HepG2 (cell line): ENCODE results near the gene PARVB. TPM values are rescaled to one million over a fixed set of nuclear protein-coding genes. Genes with fewer than 3 reads are reported as not detected.

Experiments used
- ATAC-seq: fragments of 200-7000 bp; cut with Tn5 transposase; 3 replicates; pipeline ENCODE4 v1.9.1; 2020; ENCODE audit warnings: mild to moderate bottlenecking, moderate library complexity
- BruUV-seq: library from RNA; stranded (reverse); fragments of 400-500 nt; replicated peaks from 2 replicates; lab custom pipeline; 2021; lab: Mats Ljungman, UMichigan
- CTCF ChIA-PET: fragments of 300-600 bp; formaldehyde crosslinking; extraction: SDS; loops from one replicate; lab custom pipeline; 2021; ENCODE audit warnings: low total read pairs, inconsistent platforms, low intra/inter-chr PET ratio; lab: Yijun Ruan, JAX
- POLR2A ChIA-PET: fragments of 350-600 bp; sonication (Branson Sonifier 250); formaldehyde crosslinking; loops from one replicate; lab custom pipeline; 2020; ENCODE audit warnings: antibody characterized with exemption, inconsistent platforms; lab: Yijun Ruan, JAX
- DNase-seq: peaks from one replicate; pipeline ENCODE4 v3.0.0-alpha.2; 2015; ENCODE audit warnings: low spot score
- FAIRE-seq: peaks from 3 replicates; lab custom pipeline; 2011; peaks lifted over from hg19 to GRCh38; lab: Jason Lieb, UNC
- H2AFZ ChIP-seq: one replicate; pipeline ENCODE4 v1.6.1; 2011; ENCODE audit warnings: low read length, inconsistent platforms
- H3K27ac ChIP-seq: fragments of 300-600 bp; 3 replicates; pipeline ENCODE4 v1.8.0; 2011; ENCODE audit warnings: mixed run types, mild to moderate bottlenecking, mixed read lengths, low read length, inconsistent platforms; ENCODE audit not compliant: insufficient read depth; ENCODE audit errors: extremely low read length
- H3K27me3 ChIP-seq, 2 experiments: fragments of 200-600 bp in 1 of 2; 2 replicates in 1 of 2; 3 replicates in 1 of 2; pipeline versions ENCODE4 v1.6.0 to v1.8.0; 2011; ENCODE audit warnings: low read length in 2 of 2, mild to moderate bottlenecking in 2 of 2, moderate library complexity in 2 of 2, inconsistent platforms in 1 of 2; ENCODE audit not compliant: insufficient read depth in 2 of 2, control insufficient read depth in 1 of 2
- H3K36me3 ChIP-seq, 2 experiments: fragments of 200-600 bp in 1 of 2; replicated peaks in 1 of 2; 2 replicates in 1 of 2; 3 replicates in 1 of 2; pipeline versions ENCODE4 v1.5.1 to v1.8.0; 2011; ENCODE audit warnings: low read length in 2 of 2, inconsistent platforms in 1 of 2; ENCODE audit not compliant: insufficient read depth in 2 of 2, control insufficient read depth in 1 of 2
- H3K4me1 ChIP-seq: 2 replicates; pipeline ENCODE4 v1.5.1; 2012; ENCODE audit warnings: low read length, inconsistent platforms; ENCODE audit not compliant: insufficient read depth
- H3K4me2 ChIP-seq: 2 replicates; pipeline ENCODE4 v1.6.0; 2011; ENCODE audit warnings: low read depth, low read length, inconsistent platforms
- H3K4me3 ChIP-seq, 3 experiments: fragments of 200-600 bp in 1 of 3; sonication (generic), shearing (Covaris generic) in 1 of 3; replicated peaks in 1 of 3; 2 replicates each; pipeline ENCODE4 v1.5.1; 2011 to 2016; ENCODE audit warnings: low read length in 3 of 3, inconsistent platforms in 2 of 3, low read depth in 2 of 3, mild to moderate bottlenecking in 2 of 3, control low read depth in 1 of 3, mixed read lengths in 1 of 3; ENCODE audit not compliant: insufficient read depth in 1 of 3
- H3K79me2 ChIP-seq: one replicate; pipeline ENCODE4 v1.6.1; 2011; ENCODE audit warnings: low read length, inconsistent platforms; ENCODE audit not compliant: insufficient read depth
- H3K9ac ChIP-seq: 2 replicates; pipeline ENCODE4 v1.6.0; 2011; ENCODE audit warnings: mild to moderate bottlenecking, low read depth, low read length, inconsistent platforms; ENCODE audit not compliant: insufficient read depth
- H3K9me3 ChIP-seq: 2 replicates; pipeline ENCODE4 v1.5.1; 2012; ENCODE audit warnings: mild to moderate bottlenecking, low read length
- H4K20me1 ChIP-seq: 2 replicates; pipeline ENCODE4 v1.6.0; 2011; ENCODE audit warnings: inconsistent platforms, mild to moderate bottlenecking, low read length, moderate library complexity; ENCODE audit not compliant: insufficient read depth
- CERS6 ChIP-seq: sonication (generic); formaldehyde crosslinking; IDR thresholded peaks from 2 replicates; pipeline ENCODE4 v1.5.0; 2020; ENCODE audit warnings: missing genetic modification reagents
- HHEX ChIP-seq: IDR thresholded peaks from 2 replicates; pipeline ENCODE4 v1.6.1; 2016; ENCODE audit warnings: control low read depth
- JDP2 ChIP-seq: sonication (generic); formaldehyde crosslinking; IDR thresholded peaks from 2 replicates; pipeline ENCODE4 v1.8.1; 2022; ENCODE audit warnings: missing genetic modification reagents, borderline replicate concordance
- MAFF ChIP-seq: IDR thresholded peaks from 2 replicates; pipeline ENCODE4 v1.6.1; 2011; ENCODE audit warnings: low read depth, low read length, improper control_type of control experiment
- TFAP4 ChIP-seq: sonication (generic); IDR thresholded peaks from 2 replicates; pipeline ENCODE4 v1.6.1; 2016; ENCODE audit warnings: low read depth, borderline replicate concordance
- ZFP36 ChIP-seq: fragments of 150-350 bp; IDR thresholded peaks from 2 replicates; pipeline ENCODE4 v1.6.1; 2018; ENCODE audit warnings: borderline replicate concordance, low read length, low read depth; ENCODE audit not compliant: partially characterized antibody
- ZNF292 ChIP-seq: sonication (generic); formaldehyde crosslinking; IDR thresholded peaks from 2 replicates; pipeline ENCODE4 v1.8.1; 2022; ENCODE audit warnings: mild to moderate bottlenecking, low read depth, missing genetic modification reagents, borderline replicate concordance
- ZNF775 ChIP-seq: sonication (generic); formaldehyde crosslinking; IDR thresholded peaks from 2 replicates; pipeline ENCODE4 v1.4.0; 2020; ENCODE audit warnings: missing genetic modification reagents, mild to moderate bottlenecking, moderate library complexity, borderline replicate concordance
- WGBS: methylation state at CpG from one replicate; pipeline ENCODE4 v1.1.6; 2017; ENCODE audit warnings: low lambda C conversion rate; 5-methylcytosine and 5-hydroxymethylcytosine counted together
- in situ Hi-C: cut with HindIII; loops from 2 replicates; pipeline ENCODE4 v1.10.0; 2017; ENCODE audit warnings: low pct_unique_long_range_greater_than_20kb; ENCODE audit not compliant: extremely low pct_ligation_motif_present
- intact Hi-C: fragments of 100-400 bp; cut with micrococcal nuclease; formaldehyde crosslinking; loops from one replicate; pipeline ENCODE4 v1.10.0; 2022; ENCODE audit not compliant: unreplicated experiment
- polyA plus RNA-seq, 8 experiments: library from polyadenylated mRNA; depleted of rRNA in 3 of 8; stranded (reverse) in 7 of 8; unstranded in 1 of 8; fragments of >200 nt; fragmentation: Illumina TruSeq in 4 of 8; extraction: Trizol in 4 of 8; gene quantifications; 2 replicates each; pipeline versions ENCODE4 v1.2.1 to v1.2.3, GENCODE V29; 2011 to 2016; ENCODE audit warnings: low read depth in 4 of 8, missing spikeins in 1 of 8, mixed read lengths in 1 of 8; ENCODE audit not compliant: insufficient read depth in 1 of 8
- total RNA-seq, 5 experiments: library from RNA; depleted of rRNA; stranded (reverse); fragments of >200 nt; fragmentation: Illumina TruSeq; extraction: Trizol; gene quantifications; 2 replicates each; pipeline ENCODE4 v1.2.3, GENCODE V29; 2016; ENCODE audit warnings: low read depth in 1 of 5
- TF ChIP-seq, protein P1 (sequence below): fragments of 450-650 bp; IDR thresholded peaks from 2 replicates; pipeline ENCODE4 v1.6.1; 2016

The PARVB gene
- total and polyA plus RNA-seq, 2 of the 13 experiments (the other 11 are each of a cell fraction or from before 2014, with no cell fraction given): 0.11 to 0.15 TPM

GRCh38 chr22:44088976-44089570, 65.0 kb downstream of the PARVB start (continued):
- TF ChIP-seq ZNF775 (CRISPR knock-in tag) (no peak), JDP2 (CRISPR knock-in tag) (no peak), HHEX (no peak), ZNF292 (no peak), CERS6 (CRISPR knock-in tag) (no peak)
- TF ChIP-seq, protein P1, sequence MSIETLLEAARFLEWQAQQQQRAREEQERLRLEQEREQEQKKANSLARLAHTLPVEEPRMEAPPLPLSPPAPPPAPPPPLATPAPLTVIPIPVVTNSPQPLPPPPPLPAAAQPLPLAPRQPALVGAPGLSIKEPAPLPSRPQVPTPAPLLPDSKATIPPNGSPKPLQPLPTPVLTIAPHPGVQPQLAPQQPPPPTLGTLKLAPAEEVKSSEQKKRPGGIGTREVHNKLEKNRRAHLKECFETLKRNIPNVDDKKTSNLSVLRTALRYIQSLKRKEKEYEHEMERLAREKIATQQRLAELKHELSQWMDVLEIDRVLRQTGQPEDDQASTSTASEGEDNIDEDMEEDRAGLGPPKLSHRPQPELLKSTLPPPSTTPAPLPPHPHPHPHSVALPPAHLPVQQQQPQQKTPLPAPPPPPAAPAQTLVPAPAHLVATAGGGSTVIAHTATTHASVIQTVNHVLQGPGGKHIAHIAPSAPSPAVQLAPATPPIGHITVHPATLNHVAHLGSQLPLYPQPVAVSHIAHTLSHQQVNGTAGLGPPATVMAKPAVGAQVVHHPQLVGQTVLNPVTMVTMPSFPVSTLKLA: no peak

DNA sequence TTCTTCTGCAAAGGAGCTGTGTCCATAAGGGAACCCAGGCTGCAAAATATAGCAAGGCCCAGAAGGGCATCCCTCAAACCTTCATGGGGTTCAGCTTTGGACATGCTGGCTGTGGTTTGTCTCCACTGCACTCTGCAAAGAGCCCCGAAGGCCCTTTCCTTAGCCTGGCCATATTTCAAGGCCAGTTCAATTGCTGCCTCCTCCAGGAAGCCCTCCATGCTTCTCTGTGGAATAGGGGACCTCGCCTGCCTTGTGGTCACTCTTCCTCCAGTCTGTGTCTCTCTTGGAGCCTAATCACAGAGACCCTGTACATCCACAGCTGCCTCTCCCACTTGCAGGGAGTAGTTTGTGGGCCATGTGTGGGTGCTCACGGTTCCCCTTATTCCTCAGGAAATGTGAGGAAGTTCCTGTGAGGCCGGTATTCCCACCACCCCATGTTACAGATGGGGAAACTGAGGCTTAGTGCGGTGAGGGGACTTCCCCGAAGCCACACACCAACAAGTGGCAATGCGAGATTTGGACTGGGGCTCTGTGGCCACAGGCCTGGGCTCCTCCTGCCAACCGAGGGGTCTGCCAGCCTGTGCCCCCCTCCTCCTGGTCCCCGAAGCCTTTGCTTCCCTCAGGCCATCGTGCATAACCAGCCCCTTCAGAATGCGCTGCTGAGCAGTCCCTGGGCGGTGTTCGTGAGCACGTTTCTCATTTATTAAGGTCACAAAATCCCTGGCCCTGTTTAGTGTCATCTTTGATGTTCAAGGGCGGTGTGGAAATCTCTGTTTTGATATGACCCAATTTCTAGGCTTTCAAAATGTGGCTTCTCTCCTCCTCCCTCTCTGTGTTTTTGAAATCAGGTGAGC, 65.8 kb downstream of the PARVB start:
- Histone ChIP-seq H3K27ac (no peak overlapping the region), H3K4me3 (no peak overlapping the region), H3K36me3 (no peaks in the 10 kb centered on the region), H3K4me2 (no peak overlapping the region), H4K20me1 (no peaks in the 10 kb centered on the region), H2AFZ (no peak overlapping the region), H3K79me2 (no peaks in the 10 kb centered on the region), H3K4me1 (peaks cover 8% of the 10 kb centered on the region), H3K27me3 (0 out of 5 replicates have a peak, but pooled peaks cover 0 to 8% of the 10 kb centered on the region in 2 experiments), H3K9me3 (no peaks in the 10 kb centered on the region), H3K9ac (no peak overlapping the region)
- FAIRE-seq: no peak
- no peak for DNase-seq
- CTCF ChIA-PET: no interaction called here
- ATAC-seq: no peak
- intact Hi-C loops: no loop called here
- POLR2A ChIA-PET: no interaction called here
- WGBS: 41% methylated on average over 13 of the region's 15 CpGs
- in situ Hi-C loops: loop anchor here (5.0 kb wide), 2 partner anchors 93 to 537 kb away; no protein-coding TSS in a partner anchor
- TF ChIP-seq ZFP36: peak; percentile 59
- TF ChIP-seq TFAP4: no peak
- TF ChIP-seq MAFF: no peak
- BruUV-seq: no TSS peak
